Measurements from ENCODE around the gene SAMHD1.

SAMHD1 gene

GRCh38 chr20:36871640-36872570 lies 79.6 kb downstream of the SAMHD1 start:
- DNase-seq, result no peak

- DNase-seq, result no peak
Observed at GRCh38 chr20:36866681-36867495, 84.6 kb downstream of the SAMHD1 start.

GRCh38 chr20:36866164-36866563 lies 85.3 kb downstream of the SAMHD1 start:
- no peak for DNase-seq

GRCh38 chr20:36865861-36866149 lies 85.7 kb downstream of the SAMHD1 start:
- no peak for DNase-seq

- DNase-seq, result no peak
Observed at GRCh38 chr20:36865076-36865860, 86.2 kb downstream of the SAMHD1 start.

GRCh38 chr20:36862857-36863668 lies 88.4 kb downstream of the SAMHD1 start:
- no peak for DNase-seq

- DNase-seq, result peak; percentile 74
Observed at GRCh38 chr20:36861875-36862801, 89.4 kb downstream of the SAMHD1 start.

- DNase-seq, result no peak
Observed at GRCh38 chr20:36861625-36861874, 90.0 kb downstream of the SAMHD1 start.

- DNase-seq, result no peak
Observed at GRCh38 chr20:36860811-36861624, 90.5 kb downstream of the SAMHD1 start.

GRCh38 chr20:36860339-36860738 lies 91.2 kb downstream of the SAMHD1 start:
- no peak for DNase-seq

GRCh38 chr20:36859700-36860330 lies 91.7 kb downstream of the SAMHD1 start:
- DNase-seq, result no peak

GRCh38 chr20:36859282-36859555 lies 92.3 kb downstream of the SAMHD1 start:
- no peak for DNase-seq

- DNase-seq, result no peak
Observed at GRCh38 chr20:36856691-36857635, 94.5 kb downstream of the SAMHD1 start.

- no peak for DNase-seq
Observed at GRCh38 chr20:36856195-36856594, 95.3 kb downstream of the SAMHD1 start.

- no peak for DNase-seq
Observed at GRCh38 chr20:36855241-36855657, 96.3 kb downstream of the SAMHD1 start.

- DNase-seq, result no peak
Observed at GRCh38 chr20:36854348-36855240, 96.9 kb downstream of the SAMHD1 start.

GRCh38 chr20:36852187-36852586 lies 99.3 kb downstream of the SAMHD1 start:
- DNase-seq, result no peak

- no peak for DNase-seq
Observed at GRCh38 chr20:36851490-36851889, 100.0 kb downstream of the SAMHD1 start.
